Measurements from ENCODE around the gene CHCHD6.

GRCh38 chr3:126954141-126954842 is 250.3 kb downstream of the CHCHD6 start:
- TF ChIP-seq POLR2A (IDR thresholded peaks at IDR 0.05; ENCODE audit: low read length) (no peak), GATA1 (IDR thresholded peaks at IDR 0.05; ENCODE audit: low read depth, low read length) (no peak)

Data from erythroblast (primary cell).